H9 (cell line): Measurements from ENCODE around the gene DPYD. TPM values are rescaled to one million over a fixed set of nuclear protein-coding genes. Genes with fewer than 3 reads are reported as not detected.

Experiments used
- DNase-seq: peaks from one replicate; pipeline ENCODE4 v3.0.0-alpha.2; 2017
- H2AFZ ChIP-seq: one replicate; pipeline ENCODE4 v1.6.1; 2013; ENCODE audit warnings: mild to moderate bottlenecking, low read length, control low read depth, moderate library complexity
- H2AK5ac ChIP-seq: 2 replicates; pipeline ENCODE4 v1.6.1; 2013; ENCODE audit warnings: low read length, control low read depth, mixed read lengths; ENCODE audit not compliant: insufficient read length
- H2BK120ac ChIP-seq: one replicate; pipeline ENCODE4 v1.6.1; 2013; ENCODE audit warnings: low read depth, mild to moderate bottlenecking, low read length, control low read depth, inconsistent platforms; ENCODE audit not compliant: poor library complexity, severe bottlenecking
- H2BK12ac ChIP-seq: 2 replicates; pipeline ENCODE4 v1.6.1; 2013; ENCODE audit warnings: low read length, control low read depth, mixed read lengths, low read depth; ENCODE audit not compliant: insufficient read length
- H2BK15ac ChIP-seq: 2 replicates; pipeline ENCODE4 v1.6.1; 2013; ENCODE audit warnings: low read depth, low read length, control low read depth
- H2BK20ac ChIP-seq: one replicate; pipeline ENCODE4 v1.6.1; 2013; ENCODE audit warnings: low read depth, mild to moderate bottlenecking, low read length, control low read depth, inconsistent platforms; ENCODE audit not compliant: poor library complexity, severe bottlenecking
- H2BK5ac ChIP-seq: 2 replicates; pipeline ENCODE4 v1.6.1; 2013; ENCODE audit warnings: low read length, control low read depth, mixed read lengths; ENCODE audit not compliant: insufficient read length
- H3K14ac ChIP-seq: 2 replicates; pipeline ENCODE4 v1.6.1; 2013; ENCODE audit warnings: low read length, control low read depth; ENCODE audit not compliant: insufficient read depth
- H3K18ac ChIP-seq: 2 replicates; pipeline ENCODE4 v1.6.1; 2013; ENCODE audit warnings: low read depth, mild to moderate bottlenecking, mixed read lengths, low read length, control low read depth; ENCODE audit not compliant: insufficient read length
- H3K23ac ChIP-seq: 2 replicates; pipeline ENCODE4 v1.6.1; 2013; ENCODE audit warnings: low read length, control low read depth, mixed read lengths, low read depth; ENCODE audit not compliant: insufficient read length
- H3K23me2 ChIP-seq: 2 replicates; pipeline ENCODE4 v1.6.1; 2013; ENCODE audit warnings: low read depth, mild to moderate bottlenecking, mixed read lengths, low read length, control low read depth; ENCODE audit not compliant: insufficient read length, poor library complexity, severe bottlenecking
- H3K27ac ChIP-seq: 2 replicates; pipeline ENCODE4 v1.5.1; 2013; ENCODE audit warnings: low read length, control low read depth, mixed read lengths, low read depth; ENCODE audit not compliant: insufficient read length
- H3K27me3 ChIP-seq: 2 replicates; pipeline ENCODE4 v1.6.1; 2013; ENCODE audit warnings: low read length, control low read depth, inconsistent platforms; ENCODE audit not compliant: insufficient read depth
- H3K4ac ChIP-seq: 2 replicates; pipeline ENCODE4 v1.6.1; 2013; ENCODE audit warnings: low read depth, mild to moderate bottlenecking, control low read depth, inconsistent platforms, low read length, moderate library complexity
- H3K4me1 ChIP-seq: 2 replicates; pipeline ENCODE4 v1.6.1; 2013; ENCODE audit warnings: low read length, control low read depth, inconsistent platforms; ENCODE audit not compliant: insufficient read depth
- H3K4me2 ChIP-seq: 2 replicates; pipeline ENCODE4 v1.6.1; 2013; ENCODE audit warnings: low read length, control low read depth, mixed read lengths; ENCODE audit not compliant: insufficient read length, insufficient read depth
- H3K56ac ChIP-seq: 2 replicates; pipeline ENCODE4 v1.6.1; 2013; ENCODE audit warnings: low read depth, mild to moderate bottlenecking, mixed read lengths, low read length, control low read depth; ENCODE audit not compliant: insufficient read length
- H3K79me1 ChIP-seq: 2 replicates; pipeline ENCODE4 v1.6.1; 2013; ENCODE audit warnings: low read depth, mild to moderate bottlenecking, moderate library complexity, low read length, control low read depth, inconsistent platforms; ENCODE audit not compliant: insufficient read depth, poor library complexity, severe bottlenecking
- H3K79me2 ChIP-seq: 2 replicates; pipeline ENCODE4 v1.6.1; 2013; ENCODE audit warnings: low read length, control low read depth, inconsistent platforms; ENCODE audit not compliant: insufficient read depth
- H3K9ac ChIP-seq: 2 replicates; pipeline ENCODE4 v1.6.1; 2013; ENCODE audit warnings: low read length, control low read depth, mixed read lengths; ENCODE audit not compliant: insufficient read length; ENCODE audit errors: extremely low read depth
- H3K9me3 ChIP-seq: one replicate; pipeline ENCODE4 v1.6.1; 2013; ENCODE audit warnings: low read depth, low read length, inconsistent platforms; ENCODE audit not compliant: control insufficient read depth
- H3T11ph ChIP-seq: one replicate; pipeline ENCODE4 v1.6.1; 2013; ENCODE audit warnings: mild to moderate bottlenecking, low read length, control low read depth, inconsistent platforms
- H4K20me1 ChIP-seq: one replicate; pipeline ENCODE4 v1.6.1; 2013; ENCODE audit not compliant: control insufficient read depth, insufficient read length, insufficient read depth
- H4K5ac ChIP-seq: 2 replicates; pipeline ENCODE4 v1.6.1; 2013; ENCODE audit warnings: low read depth, mild to moderate bottlenecking, mixed read lengths, low read length, control low read depth; ENCODE audit not compliant: insufficient read length
- H4K8ac ChIP-seq: replicated peaks from 2 replicates; pipeline ENCODE4 v1.6.1; 2013; ENCODE audit warnings: low read length, control low read depth, mixed read lengths, low read depth; ENCODE audit not compliant: insufficient read length
- H4K91ac ChIP-seq: 2 replicates; pipeline ENCODE4 v1.6.1; 2013; ENCODE audit warnings: low read depth, mild to moderate bottlenecking, moderate library complexity, mixed read lengths, low read length, control low read depth; ENCODE audit not compliant: insufficient read length
- H3K27ac Mint-ChIP-seq, 3 experiments: 2 replicates in 2 of 3; 3 replicates in 1 of 3; pipeline ENCODE4 v1.8.0; 2020 to 2021; ENCODE audit warnings: mixed read lengths in 3 of 3, mild to moderate bottlenecking in 1 of 3, moderate library complexity in 1 of 3
- H3K27me3 Mint-ChIP-seq: 2 replicates; pipeline ENCODE4 v1.8.0; 2021; ENCODE audit warnings: low read depth, mild to moderate bottlenecking, moderate library complexity, mixed read lengths
- H3K36me3 Mint-ChIP-seq, 3 experiments: 2 replicates in 2 of 3; 3 replicates in 1 of 3; pipeline ENCODE4 v1.8.0; 2020 to 2021; ENCODE audit warnings: low read depth in 3 of 3, mixed read lengths in 3 of 3; ENCODE audit not compliant: insufficient read depth in 1 of 3
- H3K4me1 Mint-ChIP-seq, 2 experiments: 2 replicates each; pipeline ENCODE4 v1.8.0; 2020; ENCODE audit warnings: mixed read lengths in 2 of 2
- H3K4me3 Mint-ChIP-seq, 2 experiments: 2 replicates in 1 of 2; 3 replicates in 1 of 2; pipeline ENCODE4 v1.8.0; 2020 to 2021; ENCODE audit warnings: mild to moderate bottlenecking in 2 of 2, mixed read lengths in 2 of 2, moderate library complexity in 1 of 2
- H3K9me3 Mint-ChIP-seq, 2 experiments: 2 replicates in 1 of 2; 3 replicates in 1 of 2; pipeline ENCODE4 v1.8.0; 2020; ENCODE audit warnings: mild to moderate bottlenecking in 2 of 2, mixed read lengths in 2 of 2, moderate library complexity in 1 of 2
- WGBS: extraction: QIAGEN DNeasy Blood & Tissue Kit; methylation state at CpG from one replicate; pipeline ENCODE4 v1.1.7; 2013; ENCODE audit warnings: missing lambda C conversion rate, low lambda C conversion rate, mixed read lengths; ENCODE audit not compliant: insufficient read length; ENCODE audit errors: extremely low coverage; 5-methylcytosine and 5-hydroxymethylcytosine counted together
- total RNA-seq: library from RNA; stranded (reverse); gene quantifications from 2 replicates; pipeline ENCODE4 v1.2.1, GENCODE V29; 2021
- TF ChIP-seq, protein P1 (sequence below): fragments of 200-600 bp; sonication (generic); conservative IDR thresholded peaks from 3 replicates; pipeline ENCODE4 v1.8.0; 2021; ENCODE audit warnings: antibody characterized with exemption, mild to moderate bottlenecking

Gene DPYD
- total RNA-seq, 1 experiment from 2014 or later, result 0.37 TPM

GRCh38 chr1:97820470-97821188, 100.2 kb downstream of the DPYD start:
- H3K79me2 ChIP-seq, result no peaks in the 10 kb centered on the region
- H3K4me3 Mint-ChIP-seq, result no peak overlapping the region
- no peak overlapping the region for H3T11ph ChIP-seq
- H3K27me3 Mint-ChIP-seq, result no peaks in the 10 kb centered on the region
- H3K27ac Mint-ChIP-seq, result no peak overlapping the region
- H3K27ac ChIP-seq, result no peak overlapping the region
- H2BK5ac ChIP-seq, result no peak overlapping the region
- no peaks in the 10 kb centered on the region for H3K9me3 Mint-ChIP-seq
- no peak overlapping the region for H2AK5ac ChIP-seq
- H2BK15ac ChIP-seq, result no peak overlapping the region
- TF ChIP-seq, protein P1, sequence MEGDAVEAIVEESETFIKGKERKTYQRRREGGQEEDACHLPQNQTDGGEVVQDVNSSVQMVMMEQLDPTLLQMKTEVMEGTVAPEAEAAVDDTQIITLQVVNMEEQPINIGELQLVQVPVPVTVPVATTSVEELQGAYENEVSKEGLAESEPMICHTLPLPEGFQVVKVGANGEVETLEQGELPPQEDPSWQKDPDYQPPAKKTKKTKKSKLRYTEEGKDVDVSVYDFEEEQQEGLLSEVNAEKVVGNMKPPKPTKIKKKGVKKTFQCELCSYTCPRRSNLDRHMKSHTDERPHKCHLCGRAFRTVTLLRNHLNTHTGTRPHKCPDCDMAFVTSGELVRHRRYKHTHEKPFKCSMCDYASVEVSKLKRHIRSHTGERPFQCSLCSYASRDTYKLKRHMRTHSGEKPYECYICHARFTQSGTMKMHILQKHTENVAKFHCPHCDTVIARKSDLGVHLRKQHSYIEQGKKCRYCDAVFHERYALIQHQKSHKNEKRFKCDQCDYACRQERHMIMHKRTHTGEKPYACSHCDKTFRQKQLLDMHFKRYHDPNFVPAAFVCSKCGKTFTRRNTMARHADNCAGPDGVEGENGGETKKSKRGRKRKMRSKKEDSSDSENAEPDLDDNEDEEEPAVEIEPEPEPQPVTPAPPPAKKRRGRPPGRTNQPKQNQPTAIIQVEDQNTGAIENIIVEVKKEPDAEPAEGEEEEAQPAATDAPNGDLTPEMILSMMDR, result peak; percentile 62
- no peak overlapping the region for H4K5ac ChIP-seq
- no peak overlapping the region for H3K18ac ChIP-seq
- no peak overlapping the region for H3K4ac ChIP-seq
- no peaks in the 10 kb centered on the region for H3K79me1 ChIP-seq
- H2BK12ac ChIP-seq, result no peak overlapping the region
- no peaks in the 10 kb centered on the region for H3K4me1 ChIP-seq
- H3K14ac ChIP-seq, result no peak overlapping the region
- no peak overlapping the region for H3K9ac ChIP-seq
- no peaks in the 10 kb centered on the region for H3K23me2 ChIP-seq
- H2BK20ac ChIP-seq, result no peak overlapping the region
- H4K8ac ChIP-seq, result no peak overlapping the region
- H3K56ac ChIP-seq, result no peak overlapping the region
- DNase-seq, result no peak
- H3K23ac ChIP-seq, result no peak overlapping the region
- H3K27me3 ChIP-seq, result no peaks in the 10 kb centered on the region
- peaks cover 8 to 15% of the 10 kb centered on the region in 2 experiments for H3K4me1 Mint-ChIP-seq
- no peaks in the 10 kb centered on the region for H3K36me3 Mint-ChIP-seq
- no CpG with 5 or more reads among the region's 6 CpGs for WGBS
- no peaks in the 10 kb centered on the region for H3K9me3 ChIP-seq
- H2BK120ac ChIP-seq, result no peak overlapping the region
- H4K20me1 ChIP-seq, result no peaks in the 10 kb centered on the region
- no peak overlapping the region for H4K91ac ChIP-seq
- no peak overlapping the region for H3K4me2 ChIP-seq
- H2AFZ ChIP-seq, result no peak overlapping the region
